ENCODE measurements around the gene SGCD.

SGCD gene

DNA sequence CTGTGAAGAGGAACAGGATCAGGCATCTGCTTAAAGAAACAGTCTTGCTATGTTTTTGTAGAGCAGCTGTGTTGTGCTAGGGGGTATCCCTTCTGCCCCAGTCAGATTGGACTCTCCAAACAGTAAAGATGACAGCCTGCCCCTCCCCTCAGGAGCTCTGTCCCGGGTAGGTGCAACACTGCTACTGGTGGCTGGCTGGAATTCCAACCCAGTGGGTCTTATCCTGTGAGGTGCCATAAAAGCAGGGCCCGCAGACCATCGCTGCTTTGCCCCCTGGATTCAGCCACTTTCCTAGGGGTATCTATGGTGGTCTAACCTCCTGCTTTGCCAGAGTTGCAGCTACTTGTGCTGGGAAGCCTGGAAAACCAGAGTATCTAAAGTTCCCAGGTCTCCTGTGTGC is 408.5 kb downstream of the SGCD start:
- DNase-seq (ENCODE audit: extremely low read depth, low read depth), result no peak
- no peak for TF ChIP-seq CTCF (IDR thresholded peaks at IDR 0.05; ENCODE audit: low read depth, low read length)

- TF ChIP-seq CTCF (IDR thresholded peaks at IDR 0.05; ENCODE audit: low read depth, low read length), result no peak
- DNase-seq (ENCODE audit: extremely low read depth, low read depth), result no peak
Measured at GRCh38 chr5:156741516-156741915, 414.6 kb downstream of the SGCD start.

GRCh38 chr5:156753846-156754245 is 426.9 kb downstream of the SGCD start:
- no peak for TF ChIP-seq CTCF (IDR thresholded peaks at IDR 0.05; ENCODE audit: low read depth, low read length)
- DNase-seq (ENCODE audit: extremely low read depth, low read depth), result no peak

DNA sequence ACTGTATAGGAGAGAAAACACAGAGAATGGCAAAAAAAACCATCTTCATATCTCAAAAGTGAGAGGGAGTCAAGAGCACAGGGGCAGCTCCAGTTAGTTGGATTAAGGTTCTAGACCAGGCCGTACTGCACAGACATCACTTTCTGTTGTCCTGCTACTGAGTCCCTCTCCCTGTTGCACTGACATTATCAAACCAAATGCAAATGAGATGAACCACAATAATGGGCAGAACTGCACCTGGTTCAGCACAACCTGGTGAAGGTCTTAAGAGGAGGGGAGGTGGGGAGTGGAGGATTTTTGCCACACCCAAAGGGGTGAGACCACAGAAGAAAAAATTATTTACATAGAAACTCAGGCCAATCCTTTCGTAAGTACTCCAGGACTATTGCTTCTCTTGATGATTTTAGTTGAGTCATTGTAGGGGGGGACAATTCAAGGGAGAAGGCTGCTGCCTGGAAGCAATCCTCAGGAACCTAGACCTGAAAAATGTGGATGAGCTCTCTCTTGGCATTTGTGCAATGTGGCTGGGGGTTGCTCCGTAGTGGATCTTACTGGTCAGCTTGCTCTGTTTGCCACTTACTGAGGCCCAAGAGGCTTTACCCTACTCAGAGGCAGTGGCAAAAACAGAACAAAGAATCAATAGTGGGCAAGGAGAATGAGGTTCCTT is 428.6 kb downstream of the SGCD start:
- DNase-seq (ENCODE audit: extremely low read depth, low read depth), result no peak
- TF ChIP-seq CTCF (IDR thresholded peaks at IDR 0.05; ENCODE audit: low read depth, low read length), result no peak

- no peak for TF ChIP-seq CTCF (IDR thresholded peaks at IDR 0.05; ENCODE audit: low read depth, low read length)
- no peak for DNase-seq (ENCODE audit: extremely low read depth, low read depth)
Measured at GRCh38 chr5:156758011-156758791, 431.2 kb downstream of the SGCD start.

DNA sequence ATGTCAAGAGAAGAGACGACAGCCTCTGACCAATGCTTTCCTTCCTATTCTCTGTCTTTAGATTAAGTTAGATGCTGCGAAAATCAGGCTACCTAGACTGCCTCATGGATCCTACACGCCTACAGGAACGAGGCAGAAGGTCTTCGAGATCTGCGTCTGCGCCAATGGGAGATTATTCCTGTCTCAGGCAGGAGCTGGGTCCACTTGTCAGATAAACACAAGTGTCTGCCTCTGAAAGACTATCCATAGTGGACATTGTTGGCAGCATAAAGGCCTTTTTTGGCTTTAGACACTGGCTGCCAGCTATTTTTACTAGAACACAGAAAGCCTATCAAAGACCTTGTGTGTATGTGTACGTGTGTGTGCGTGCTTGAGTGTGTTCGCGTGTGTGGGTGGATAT is 432.2 kb downstream of the SGCD start:
- no peak for DNase-seq (ENCODE audit: extremely low read depth, low read depth)

More for the DNA sequence above, 432.2 kb downstream of the SGCD start:
- TF ChIP-seq CTCF (IDR thresholded peaks at IDR 0.05; ENCODE audit: low read depth, low read length), result no peak
